NCI-H345 (cell line): ENCODE data around the gene C22orf39.
"Not testable (repeated sequence)": the region's sequence is repeated elsewhere in the genome, so short reads cannot be mapped to it uniquely, and the experiment has no call there.

ENCODE experiments used
- DNase-seq: peaks from one replicate; lab custom pipeline; 2025; lab: John Stamatoyannopoulos, UW

C22orf39 gene

DNA sequence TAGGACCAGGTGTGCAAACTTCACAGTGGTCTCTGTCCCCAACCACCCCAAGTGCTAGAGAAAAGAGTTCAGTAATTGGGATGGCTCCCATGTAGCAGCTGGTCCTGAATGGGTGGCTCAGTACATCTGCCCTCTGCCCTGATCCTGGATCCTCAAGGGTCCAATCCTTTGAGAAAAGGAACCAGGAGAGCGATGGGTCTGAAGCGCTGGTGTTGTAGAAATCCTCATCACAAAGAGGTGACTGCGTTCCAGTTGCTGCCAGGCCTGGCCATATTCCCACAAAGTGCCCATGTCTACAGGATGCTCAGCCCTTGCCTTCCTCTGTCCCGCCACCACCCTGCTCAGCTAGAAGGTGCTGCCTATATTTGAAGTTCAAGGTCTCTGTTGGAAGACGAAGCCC is 6.2 kb upstream of the C22orf39 start:
- no peak for DNase-seq

DNA sequence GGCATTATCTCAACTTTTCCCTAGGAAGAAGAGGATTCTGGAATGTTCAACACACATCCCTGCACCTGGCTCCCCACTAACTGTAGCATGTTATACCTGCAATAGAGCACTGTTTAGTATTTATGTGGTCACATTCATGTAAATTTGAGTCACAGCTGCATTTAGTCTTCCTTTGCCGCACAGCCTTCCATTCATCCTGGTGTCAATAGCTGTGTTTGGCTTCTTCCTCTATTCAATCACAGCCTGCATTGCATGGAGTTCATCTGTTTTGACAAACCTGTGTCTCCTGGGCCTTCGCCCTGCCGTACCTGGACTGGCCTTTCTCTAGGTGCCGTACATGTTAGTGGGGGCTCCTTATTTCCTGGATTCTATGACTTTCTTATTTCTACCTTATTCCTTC is 4.1 kb upstream of the C22orf39 start:
- DNase-seq, result no peak

DNA sequence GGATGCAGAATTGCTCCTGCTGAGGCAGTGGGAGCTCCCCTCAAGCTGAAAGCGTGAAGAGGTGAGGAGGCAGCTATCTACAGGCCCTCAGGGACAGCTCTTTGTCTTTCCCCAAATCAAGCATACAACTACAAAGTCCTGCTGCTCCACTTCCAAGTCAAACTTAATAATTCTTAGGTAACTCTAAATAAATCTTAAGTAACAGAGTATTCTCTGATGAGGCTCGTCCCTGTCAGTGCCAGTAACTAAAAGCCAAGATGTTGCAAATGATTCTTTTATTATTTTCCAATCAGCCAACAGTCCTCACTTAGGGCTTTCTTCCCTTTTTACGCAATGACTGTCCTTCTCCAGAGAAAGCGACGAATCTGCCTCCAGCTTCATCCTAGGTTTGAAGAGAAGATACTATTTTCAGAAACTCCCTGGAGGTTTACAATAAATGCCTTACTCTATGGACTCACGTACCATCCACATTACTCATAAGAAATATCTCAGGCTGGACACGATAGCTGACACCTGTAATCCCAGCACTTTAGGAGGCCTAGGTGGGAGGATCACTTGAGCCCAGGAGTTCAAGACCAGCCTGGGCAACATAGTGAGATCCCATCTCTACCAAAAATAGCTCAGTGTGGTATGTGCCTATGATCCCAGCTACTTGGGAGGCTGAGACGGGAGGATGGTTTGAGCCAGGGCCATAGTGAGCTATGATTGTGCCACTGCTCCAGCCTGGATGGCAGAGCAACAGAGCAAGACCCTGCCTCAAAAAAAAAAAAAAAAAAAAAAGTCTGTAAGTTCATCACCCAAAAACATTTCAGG is 3.1 kb upstream of the C22orf39 start:
- no peak for DNase-seq

- DNase-seq, result no peak
These were observed 1.9 kb upstream of the C22orf39 start for GRCh38 chr22:19449422-19449767.

DNA sequence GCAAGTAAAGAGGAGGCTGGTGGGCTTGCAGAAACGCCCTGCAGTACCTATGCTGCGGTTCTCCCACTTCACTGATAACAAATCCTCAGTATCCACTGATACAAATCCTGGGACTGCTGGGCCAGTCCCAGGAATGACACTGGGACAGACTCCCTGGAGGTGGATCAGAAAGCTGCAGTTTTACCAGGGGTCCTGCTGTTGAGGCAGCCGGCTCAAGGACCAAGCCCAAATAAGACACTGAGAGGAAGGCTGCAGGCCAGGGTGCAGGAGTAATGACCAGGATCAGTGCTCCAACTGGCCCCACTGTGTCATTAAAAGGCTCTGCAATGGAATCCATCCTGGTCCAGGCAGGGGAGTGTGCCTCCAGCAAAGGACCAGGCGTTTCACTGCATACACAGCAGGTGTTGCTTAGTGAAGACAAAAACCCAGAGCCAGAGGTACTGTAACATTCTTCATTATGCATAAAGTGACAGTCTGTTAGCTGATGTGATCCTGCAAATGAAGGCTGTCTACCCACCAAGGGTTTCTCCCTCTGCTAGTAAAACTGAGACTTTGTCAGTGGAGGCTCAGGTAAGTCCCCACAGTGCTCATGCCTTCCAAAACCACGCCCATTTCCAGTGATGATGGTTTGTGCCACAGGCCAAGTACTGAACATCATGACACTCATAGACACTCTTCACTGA is 1.4 kb upstream of the C22orf39 start:
- no peak for DNase-seq

- DNase-seq, result peak; percentile 76
These were observed 631 bp upstream of the C22orf39 start for GRCh38 chr22:19448076-19448607.

DNA sequence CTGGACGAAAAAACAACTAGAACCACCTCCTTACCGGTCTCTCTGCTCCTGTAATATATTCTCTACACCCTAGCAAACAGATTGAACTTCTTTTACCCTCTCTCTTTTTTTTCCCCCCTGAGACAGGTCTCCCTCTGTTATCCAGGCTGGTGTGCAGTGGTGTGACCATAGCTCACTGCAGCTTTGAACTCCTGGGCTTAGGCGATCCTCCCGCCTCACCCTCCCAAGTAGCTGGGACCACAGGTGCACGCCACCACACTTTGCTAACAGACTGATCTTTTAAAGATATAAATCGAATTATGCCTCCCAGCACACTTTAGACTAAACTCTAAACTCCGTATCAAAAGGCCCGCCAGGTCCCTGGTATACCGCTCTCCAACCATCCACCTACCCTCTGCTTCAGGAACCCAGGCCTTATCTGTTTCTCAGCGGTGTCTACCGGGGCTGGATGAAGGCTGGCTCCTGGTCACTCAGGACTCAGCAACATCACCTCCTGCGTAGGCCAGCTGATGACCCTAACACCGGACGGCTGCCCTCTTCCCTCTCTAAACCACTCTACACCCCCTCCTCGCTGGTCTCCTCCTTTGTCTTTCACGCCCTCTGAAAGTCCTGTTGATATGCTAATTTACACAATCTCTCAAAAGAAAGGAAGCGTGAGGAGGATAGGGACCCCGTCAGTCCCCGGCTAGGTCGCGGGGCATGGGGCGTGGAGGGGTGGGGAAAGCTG is 745 bp downstream of the C22orf39 start:
- no peak for DNase-seq

DNA sequence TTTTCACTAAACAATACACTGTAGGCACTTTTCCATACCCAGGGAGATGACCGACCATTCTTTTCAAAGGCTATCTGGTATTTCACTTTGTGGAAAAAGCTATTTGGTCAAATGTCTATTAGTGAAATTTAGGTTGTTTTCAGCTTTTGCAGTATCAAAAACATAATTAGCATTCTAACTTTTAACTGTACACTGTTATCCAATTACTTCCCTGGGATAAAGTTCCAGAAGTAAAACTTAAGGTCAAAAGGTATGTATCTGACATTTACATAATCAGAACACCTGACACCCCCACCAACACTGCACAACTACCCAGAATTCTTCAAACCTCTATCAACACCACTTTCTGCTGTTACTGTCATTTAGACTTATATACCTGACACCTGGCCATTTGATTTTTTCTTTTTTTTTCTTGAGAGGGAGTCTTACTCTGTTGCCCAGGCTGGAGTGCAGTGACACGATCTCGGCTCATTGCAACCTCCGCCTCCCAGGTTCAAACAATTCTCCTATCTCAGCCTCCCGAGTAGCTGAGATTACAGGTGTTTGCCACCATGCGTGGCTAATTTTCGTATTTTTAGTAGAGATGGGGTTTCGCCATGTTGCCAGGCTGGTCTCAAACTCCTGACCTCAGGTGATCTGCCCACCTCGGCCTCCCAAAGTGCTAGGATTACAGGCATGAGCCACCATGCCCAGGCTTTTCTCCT is 2.1 kb downstream of the C22orf39 start:
- DNase-seq, result not testable (repeated sequence)

- no peak for DNase-seq
These were observed 3.8 kb downstream of the C22orf39 start for GRCh38 chr22:19443544-19444211.

DNA sequence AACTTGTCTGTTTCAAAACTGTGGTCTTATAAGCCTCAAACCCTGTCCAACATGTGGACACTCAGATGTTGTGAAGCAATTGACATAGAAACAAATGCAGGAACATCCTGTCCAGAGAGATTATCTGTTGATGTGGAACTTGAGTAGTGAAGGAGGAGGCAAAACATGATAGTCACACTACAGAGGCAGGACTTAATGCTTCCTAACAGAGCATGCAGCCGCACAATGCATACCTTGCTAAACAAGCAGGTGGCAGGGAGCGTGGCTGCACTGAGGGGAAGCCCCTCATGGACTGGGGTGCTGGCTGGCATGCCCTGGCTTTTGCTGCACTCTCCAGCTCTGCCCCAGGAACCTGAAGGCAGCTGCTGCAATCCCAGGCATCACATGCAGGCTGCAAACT is 5.3 kb downstream of the C22orf39 start:
- no peak for DNase-seq

DNA sequence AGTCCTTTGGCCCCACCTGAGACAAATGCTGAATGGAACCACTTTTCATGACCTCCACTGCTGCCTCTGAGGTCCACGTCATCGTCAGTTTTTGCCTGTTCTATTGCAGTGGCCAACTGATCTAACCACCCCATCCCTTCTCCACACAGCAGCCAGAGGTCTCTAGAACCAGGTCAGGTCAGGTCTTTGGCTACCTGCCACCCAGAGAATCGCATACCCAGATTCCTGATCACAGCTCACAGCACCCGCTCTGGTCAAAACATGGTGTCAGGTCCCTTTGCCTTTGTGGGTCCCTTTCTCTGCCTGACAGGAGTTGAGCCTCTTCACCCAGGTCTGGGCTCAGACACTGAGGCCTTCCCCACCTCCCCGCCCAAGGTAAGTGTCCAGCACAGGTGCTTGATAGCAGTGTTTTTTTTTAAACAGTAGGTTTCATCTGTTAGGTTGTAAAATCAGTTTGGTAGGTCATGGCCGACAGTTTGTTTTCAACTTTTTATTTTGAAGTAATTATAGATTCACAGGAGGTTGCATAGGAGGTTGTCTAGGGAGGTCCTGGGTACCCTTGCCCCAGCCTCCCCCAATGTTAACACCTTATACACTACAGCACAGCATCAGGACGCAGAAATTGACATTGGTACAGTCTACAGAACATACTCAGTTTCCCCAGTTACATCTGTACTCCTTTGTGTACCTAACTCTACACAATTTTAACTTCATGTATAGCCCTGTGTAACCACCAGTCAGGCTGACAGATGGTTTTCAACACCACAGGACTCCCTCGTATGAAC is 6.9 kb downstream of the C22orf39 start:
- no peak for DNase-seq

- no peak for DNase-seq
These were observed 9.2 kb downstream of the C22orf39 start for GRCh38 chr22:19438298-19438697.

DNA sequence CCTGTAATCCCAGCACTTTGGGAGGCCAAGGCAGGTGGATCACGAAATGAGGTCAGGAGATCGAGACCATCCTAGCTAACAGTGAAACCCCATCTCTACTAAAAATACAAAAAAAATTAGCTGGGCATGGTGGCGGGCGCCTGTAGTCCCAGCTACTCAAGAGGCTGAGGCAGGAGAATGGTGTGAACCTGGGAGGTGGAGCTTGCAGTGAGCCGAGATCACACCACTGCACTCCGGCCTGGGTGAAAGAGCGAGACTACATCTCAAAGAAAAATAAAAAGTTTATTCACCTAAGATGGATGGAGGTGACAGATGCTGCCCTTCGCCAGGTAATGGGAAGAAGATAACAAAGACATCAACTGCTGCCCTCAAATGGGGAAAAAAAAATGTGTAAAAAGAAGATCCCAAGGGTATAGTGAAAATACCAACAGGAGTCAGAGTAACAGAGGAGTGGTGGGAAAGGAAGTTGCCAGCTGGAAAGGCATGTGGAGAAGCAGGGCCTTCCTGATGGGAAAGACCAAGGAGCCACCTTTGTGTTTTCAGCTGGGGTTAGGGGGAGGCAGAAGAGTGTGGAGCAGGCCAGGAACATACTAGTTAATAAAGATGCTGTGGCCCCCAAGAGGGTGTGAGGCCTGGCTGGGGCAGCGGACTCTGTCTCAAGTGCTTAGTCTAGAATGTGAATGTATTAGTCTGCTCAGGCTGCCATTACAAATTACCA is 10.9 kb downstream of the C22orf39 start:
- DNase-seq, result not testable (repeated sequence)

GRCh38 chr22:19434829-19435580 is 12.5 kb downstream of the C22orf39 start:
- no peak for DNase-seq

GRCh38 chr22:19434401-19434800 is 13.1 kb downstream of the C22orf39 start:
- no peak for DNase-seq

DNA sequence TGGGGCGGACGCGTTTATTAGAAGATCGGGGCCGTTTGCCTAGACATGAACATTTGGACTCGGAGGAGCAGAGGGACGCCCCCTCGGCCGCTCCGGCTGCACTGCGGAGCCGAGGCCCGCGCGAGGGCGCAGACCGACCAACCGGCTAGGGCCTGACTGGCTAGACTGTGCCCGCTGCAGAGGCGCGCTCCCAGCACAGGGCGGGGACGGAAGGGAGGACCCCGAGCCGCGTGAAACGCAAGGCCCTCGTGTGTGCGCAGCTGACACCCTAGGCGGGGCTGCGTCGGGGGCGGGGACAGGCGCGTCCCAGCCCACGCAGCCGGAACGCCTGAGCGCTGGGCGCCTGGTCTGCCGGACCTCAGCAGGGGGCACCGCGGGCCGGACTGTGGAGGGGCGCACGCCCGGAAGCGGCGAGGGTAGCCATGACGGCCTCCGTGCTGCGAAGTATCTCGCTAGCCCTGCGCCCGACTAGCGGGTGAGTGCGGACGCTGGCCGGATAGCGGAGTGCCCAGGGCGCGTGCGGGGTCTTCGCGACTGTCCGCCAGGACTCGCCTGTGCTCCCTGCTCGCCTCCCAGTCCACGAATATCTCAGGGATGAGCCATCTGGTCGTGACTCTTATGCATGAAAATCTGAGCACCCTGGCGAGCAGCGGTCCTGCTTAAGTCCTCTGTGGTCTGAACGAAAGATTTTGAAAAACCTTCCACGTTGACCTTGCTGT is 15.2 kb downstream of the C22orf39 start, which contains the start of gene MRPL40:
Gene MRPL40, plus strand, starts transcription at position 413 of the 719 bp plus-strand sequence. Its CDS starts 10 bp downstream, at position 423.
- DNase-seq, result peak; percentile 78

DNA sequence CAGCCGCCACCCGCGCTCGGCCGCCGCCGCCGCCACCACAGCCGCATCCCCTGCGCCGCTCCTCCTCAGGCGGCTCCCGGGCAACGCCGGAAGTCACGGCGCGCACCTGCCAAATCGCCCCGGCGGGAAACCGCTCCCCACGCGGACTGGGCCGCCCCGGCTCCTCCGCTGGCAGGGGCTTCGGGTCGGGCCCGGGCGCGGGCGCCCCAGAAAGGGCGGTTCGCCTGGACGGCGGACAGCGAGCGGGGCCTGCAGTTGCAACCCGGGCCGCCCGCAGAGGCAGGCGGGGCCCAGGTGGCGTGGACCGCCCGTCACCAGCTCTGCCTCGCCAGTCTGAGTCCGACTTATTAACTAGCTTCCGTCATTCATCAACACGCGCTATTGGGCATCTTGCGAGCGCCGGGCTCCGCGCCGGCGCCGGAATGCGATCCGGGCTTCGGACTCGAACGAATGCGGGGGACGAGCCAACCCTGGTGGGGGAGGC is 15.8 kb downstream of the C22orf39 start, which contains the start of gene HIRA:
Gene HIRA, minus strand, starts transcription at position 85 of the 484 bp plus-strand sequence. CDS start 257 bp downstream, outside the sequence.
- peak; percentile 70 for DNase-seq

GRCh38 chr22:19430890-19431541 is 16.5 kb downstream of the C22orf39 start:
- no peak for DNase-seq
